SK-N-MC (cell line): ENCODE data around the gene GLTP.

Source experiments
- EZH2 ChIP-seq: fragments of 200-600 bp; sonication (generic); IDR thresholded peaks from one replicate; pipeline ENCODE4 v1.6.1; 2017; ENCODE audit warnings: antibody characterized with exemption
- FOXP2 ChIP-seq: optimal IDR thresholded peaks from 2 replicates; pipeline ENCODE3; 2011; ENCODE audit warnings: mild to moderate bottlenecking, moderate library complexity; ENCODE audit not compliant: insufficient read depth; ENCODE audit errors: extremely low read length, control extremely low read depth
- POLR2AphosphoS5 ChIP-seq: IDR thresholded peaks from 2 replicates; pipeline ENCODE4 v1.6.1; 2012; ENCODE audit warnings: mild to moderate bottlenecking, low read depth, low read length, borderline replicate concordance

DNA sequence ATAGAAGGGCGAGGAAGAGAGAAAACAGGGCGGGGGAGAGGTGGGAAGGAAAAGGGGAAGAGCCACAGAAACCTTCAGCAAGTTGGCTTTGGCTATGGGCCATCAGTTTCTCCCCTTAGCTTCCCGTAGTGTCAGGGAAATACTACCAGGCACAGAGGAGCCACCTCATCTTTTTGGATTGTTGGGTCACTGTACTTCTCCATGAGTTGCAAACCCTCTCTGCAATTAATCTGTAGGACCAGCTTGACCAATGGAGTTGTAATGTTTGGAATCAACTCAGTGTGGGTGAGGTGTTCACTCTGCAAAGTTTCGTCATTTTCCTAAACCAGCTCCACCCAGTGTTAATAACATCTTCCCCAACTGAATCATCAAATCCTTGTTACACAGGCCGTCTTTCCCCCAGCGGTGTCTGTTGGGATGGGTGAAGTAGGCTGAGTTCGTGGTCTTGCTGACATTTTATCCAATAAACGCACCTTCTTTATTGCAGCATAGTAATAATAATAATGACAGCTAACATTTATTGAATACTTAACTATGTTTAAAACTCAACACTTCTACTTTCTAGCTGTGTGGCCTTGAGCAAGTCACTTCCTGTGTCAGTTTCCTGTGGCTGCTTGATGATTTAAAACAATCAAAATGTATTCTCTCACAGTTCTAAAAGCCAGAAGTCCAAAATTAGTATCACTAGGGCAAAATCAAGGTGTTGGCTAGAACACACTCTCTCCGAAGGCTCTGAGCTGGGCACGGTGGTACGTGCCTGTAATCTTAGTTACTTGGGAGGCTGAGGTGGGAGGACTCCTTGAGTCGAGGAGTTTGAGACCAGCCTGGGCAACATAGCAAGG, 8.1 kb upstream of the GLTP start:
- no peak for TF ChIP-seq EZH2
- TF ChIP-seq POLR2AphosphoS5, result no peak
- TF ChIP-seq FOXP2, result no peak
